HG03439 (cell line): ENCODE measurements around the gene GRIK5.
"Not testable (repeated sequence)": the region's sequence is repeated elsewhere in the genome, so short reads cannot be mapped to it uniquely, and the experiment has no call there.

ENCODE experiments used
- ATAC-seq: cut with Tn5 transposase; IDR thresholded peaks from one replicate; pipeline ENCODE4 v1.9.1; 2021; ENCODE audit warnings: mild to moderate bottlenecking, moderate library complexity; ENCODE audit not compliant: unreplicated experiment

The GRIK5 gene

GRCh38 chr19:42053037-42053935 lies 16.7 kb downstream of the GRIK5 start:
- no peak for ATAC-seq

DNA sequence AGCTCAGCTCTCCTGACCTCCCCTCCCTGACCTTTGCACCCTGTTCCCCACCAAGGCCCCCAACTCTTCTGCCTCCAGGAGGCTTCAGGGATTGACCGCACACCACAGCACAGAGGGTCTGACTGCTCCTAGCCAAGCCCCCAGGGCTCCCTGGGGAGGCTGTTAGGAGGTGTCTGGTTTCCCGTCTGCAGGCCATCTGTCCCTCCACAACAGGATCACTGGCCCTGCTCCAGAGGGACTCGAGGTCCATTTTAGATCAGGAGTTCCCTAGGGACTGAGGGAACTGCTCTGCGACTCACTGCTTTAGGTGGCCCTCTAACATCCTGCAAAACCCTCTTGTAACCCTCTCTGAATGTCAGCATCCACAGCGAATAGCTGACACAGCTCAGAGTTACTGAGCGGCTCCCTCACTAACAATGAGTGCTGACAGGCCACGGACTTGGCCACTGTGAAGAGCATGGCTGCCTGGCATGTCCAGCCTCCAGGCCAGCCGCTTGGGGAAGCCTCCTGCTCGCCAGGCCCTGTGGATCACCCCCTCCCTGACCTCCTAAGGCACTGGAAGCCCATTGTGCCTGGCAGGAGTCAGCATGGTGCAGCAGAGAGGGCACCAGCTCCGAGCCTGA lies 17.7 kb downstream of the GRIK5 start:
- no peak for ATAC-seq

DNA sequence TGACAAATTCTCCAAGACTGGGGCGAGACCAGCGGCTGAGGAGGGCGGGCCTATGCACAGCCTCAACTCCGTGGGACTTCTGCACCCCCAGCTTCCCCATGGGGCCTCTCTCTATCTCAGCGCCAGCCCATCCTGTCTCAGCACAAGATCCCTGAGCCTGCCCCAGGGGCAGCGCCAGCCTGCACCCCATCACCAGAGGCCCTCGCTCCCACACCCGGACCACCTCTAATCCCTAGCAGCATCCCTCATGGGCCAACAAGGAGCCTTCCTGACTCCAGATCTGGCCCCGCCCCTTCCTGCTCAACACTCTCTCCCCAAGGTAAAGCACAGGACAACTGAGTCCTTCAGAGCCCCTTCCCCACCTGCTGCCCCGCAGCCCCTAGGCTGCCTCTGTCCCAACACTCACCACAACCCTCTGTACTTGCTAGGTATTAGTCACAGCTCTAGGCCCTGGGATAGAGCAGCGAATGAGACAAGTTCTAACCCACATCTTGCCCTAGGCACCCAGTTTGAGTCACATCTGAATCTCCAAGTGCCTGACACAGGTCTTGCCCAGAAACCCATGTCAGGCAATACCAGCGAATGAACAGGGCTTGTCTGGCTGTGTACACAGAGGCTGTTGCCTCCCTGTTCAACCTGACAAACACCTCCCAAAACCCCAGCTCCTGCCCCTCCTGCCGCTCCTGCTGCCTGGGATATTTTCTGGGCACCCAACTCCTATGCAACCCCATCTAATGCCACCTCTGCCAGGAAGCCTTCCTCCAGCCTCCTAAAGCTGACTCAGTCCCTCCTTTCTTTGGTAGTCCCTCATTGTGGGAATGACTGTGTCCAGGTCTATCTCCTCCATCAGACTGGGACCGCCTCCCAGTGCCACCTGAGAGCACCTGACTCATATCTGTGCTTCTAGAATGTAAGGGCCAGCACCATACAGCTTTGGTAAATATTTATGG lies 18.6 kb downstream of the GRIK5 start:
- ATAC-seq = no peak

DNA sequence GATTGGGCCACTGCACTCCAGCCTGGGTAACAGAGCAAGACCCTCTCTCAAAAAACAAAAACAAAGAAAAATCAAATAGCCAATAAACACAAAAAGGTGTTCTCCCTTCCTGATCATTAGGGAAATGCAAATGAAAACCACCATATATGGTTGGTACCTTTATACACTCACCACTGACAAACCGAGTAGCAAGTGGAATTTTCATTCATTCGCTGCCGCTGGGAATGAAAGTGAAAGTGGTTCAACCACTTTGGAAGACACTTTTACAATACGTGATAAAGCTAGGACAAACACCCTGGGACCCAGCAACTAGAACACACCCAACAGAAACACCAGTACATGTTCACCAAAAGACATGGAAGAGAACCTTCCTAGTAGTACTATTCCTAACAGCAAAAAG lies 21.0 kb downstream of the GRIK5 start:
- no peak for ATAC-seq

- no peak for ATAC-seq
Measured at GRCh38 chr19:42045575-42045974, 24.4 kb downstream of the GRIK5 start.

- no peak for ATAC-seq
Measured at GRCh38 chr19:42042455-42043170, 27.4 kb downstream of the GRIK5 start.

GRCh38 chr19:42040491-42040890 lies 29.5 kb downstream of the GRIK5 start:
- not testable (repeated sequence) for ATAC-seq

- ATAC-seq = no peak
Measured at GRCh38 chr19:42040031-42040430, 30.0 kb downstream of the GRIK5 start.

GRCh38 chr19:42038666-42039065 lies 31.3 kb downstream of the GRIK5 start:
- no peak for ATAC-seq

- no peak for ATAC-seq
Measured at GRCh38 chr19:42037649-42038048, 32.4 kb downstream of the GRIK5 start.

GRCh38 chr19:42034640-42035391 lies 35.2 kb downstream of the GRIK5 start:
- ATAC-seq = not testable (repeated sequence)

DNA sequence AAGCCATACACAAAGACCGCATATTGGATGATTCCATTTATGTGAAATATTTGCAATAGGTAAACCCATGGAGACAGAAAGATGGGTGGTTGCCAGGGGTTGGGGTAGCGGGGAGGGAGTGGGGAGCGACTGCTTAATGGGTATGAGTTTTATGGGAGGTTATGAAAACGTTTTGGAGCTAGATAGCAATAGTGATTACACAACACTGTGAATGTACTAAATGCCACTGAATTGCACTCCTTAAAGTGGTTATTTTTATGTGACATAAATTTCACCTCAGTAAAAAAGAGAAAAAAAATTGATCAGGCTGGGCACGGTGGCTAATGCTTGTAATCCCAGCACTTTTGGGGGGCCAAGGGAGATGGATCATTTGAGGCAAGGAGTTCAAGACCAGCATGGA lies 36.6 kb downstream of the GRIK5 start:
- no peak for ATAC-seq

DNA sequence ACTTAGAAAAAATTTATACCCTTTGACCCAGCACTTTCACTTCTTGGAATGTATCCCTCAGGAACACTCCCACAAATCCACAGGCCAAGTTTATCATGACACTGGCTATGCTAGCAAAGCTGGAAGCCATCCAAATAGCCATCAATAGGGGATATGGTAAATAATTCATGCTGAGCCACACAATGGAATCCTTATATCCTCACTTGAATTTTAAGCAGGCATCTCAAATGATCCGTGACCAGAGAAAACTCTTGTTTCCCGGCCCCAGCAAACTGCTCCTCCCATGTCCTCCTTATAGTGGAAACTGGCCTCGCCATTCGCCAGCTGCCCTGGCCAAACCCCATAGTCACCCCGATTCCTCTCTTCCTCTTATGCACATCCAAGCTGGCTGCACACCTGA lies 37.6 kb downstream of the GRIK5 start:
- no peak for ATAC-seq

DNA sequence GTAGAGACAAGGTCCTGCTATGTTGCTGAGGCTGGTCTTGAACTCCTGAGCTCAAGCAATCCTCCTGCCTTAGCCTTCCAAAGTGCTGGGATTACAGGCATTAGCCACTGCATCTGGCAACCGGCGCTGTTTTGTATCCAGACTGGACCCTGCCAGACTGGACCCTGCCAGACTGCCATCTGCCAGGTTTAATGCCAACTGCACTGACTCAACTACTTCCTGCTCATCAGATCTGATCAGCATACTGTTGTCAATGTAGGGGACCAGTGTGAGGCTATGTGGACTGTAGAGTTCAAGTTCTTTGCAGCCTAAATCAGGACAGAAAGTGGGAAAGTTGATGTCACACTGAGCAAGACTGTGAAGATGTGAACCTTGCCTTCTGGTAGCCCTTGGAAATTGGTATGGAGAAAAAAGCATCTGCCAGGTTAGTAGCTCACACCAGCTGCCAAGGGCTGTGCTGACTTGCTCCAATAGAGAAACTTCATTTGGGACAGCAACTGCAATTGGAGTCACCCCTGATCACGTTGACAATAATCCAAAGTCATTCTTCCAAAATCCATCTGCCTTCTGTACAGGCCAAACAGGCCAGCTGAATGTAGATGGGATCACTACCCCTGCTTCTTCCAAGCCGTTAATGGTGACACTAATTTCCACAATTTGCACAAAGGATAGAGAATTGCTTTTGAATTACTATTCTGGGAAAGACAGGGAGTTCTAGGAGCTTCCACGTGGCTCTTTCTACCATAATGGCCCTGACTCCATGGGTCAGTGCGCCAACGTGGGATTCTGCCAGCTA lies 39.2 kb downstream of the GRIK5 start:
- ATAC-seq = no peak

GRCh38 chr19:42028304-42029216 lies 41.4 kb downstream of the GRIK5 start:
- no peak for ATAC-seq

DNA sequence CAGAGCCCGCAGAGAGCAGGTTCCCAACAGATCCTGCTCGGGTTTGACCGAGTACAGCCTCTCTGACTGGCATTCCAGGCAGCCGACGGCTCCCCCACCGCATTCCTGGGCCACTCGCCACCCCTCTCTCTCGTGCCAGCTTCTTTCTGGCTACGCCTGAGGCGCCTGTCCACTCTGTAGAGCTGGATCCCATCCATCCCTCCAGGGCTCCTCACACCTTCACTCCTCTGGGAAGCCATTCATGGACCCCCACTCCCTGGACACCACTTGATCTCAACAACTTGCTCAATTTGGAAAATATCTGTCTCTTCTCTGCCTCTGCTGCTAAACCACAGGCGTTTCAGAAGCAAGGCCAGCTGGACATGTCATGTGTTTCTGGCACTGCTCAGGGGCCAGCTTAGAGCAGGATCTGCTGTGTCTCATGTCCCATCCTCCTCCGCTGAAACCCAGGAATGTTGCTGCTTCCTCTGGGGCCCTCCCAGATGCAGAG lies 45.3 kb downstream of the GRIK5 start:
- no peak for ATAC-seq

- ATAC-seq = no peak
Measured at GRCh38 chr19:42023943-42024260, 46.1 kb downstream of the GRIK5 start.
